GM19397 (cell line): Measurements from ENCODE around the gene STIP1.

Experiments used
- ATAC-seq: cut with Tn5 transposase; IDR thresholded peaks from one replicate; pipeline ENCODE4 v1.9.1; 2021; ENCODE audit warnings: mild to moderate bottlenecking, moderate library complexity; ENCODE audit not compliant: unreplicated experiment

The STIP1 gene

GRCh38 chr11:64248578-64248977 is 62.6 kb downstream of the STIP1 start:
- ATAC-seq = no peak

GRCh38 chr11:64249038-64249437 is 63.1 kb downstream of the STIP1 start:
- ATAC-seq = no peak

GRCh38 chr11:64249563-64250414 is 63.8 kb downstream of the STIP1 start:
- ATAC-seq = no peak

DNA sequence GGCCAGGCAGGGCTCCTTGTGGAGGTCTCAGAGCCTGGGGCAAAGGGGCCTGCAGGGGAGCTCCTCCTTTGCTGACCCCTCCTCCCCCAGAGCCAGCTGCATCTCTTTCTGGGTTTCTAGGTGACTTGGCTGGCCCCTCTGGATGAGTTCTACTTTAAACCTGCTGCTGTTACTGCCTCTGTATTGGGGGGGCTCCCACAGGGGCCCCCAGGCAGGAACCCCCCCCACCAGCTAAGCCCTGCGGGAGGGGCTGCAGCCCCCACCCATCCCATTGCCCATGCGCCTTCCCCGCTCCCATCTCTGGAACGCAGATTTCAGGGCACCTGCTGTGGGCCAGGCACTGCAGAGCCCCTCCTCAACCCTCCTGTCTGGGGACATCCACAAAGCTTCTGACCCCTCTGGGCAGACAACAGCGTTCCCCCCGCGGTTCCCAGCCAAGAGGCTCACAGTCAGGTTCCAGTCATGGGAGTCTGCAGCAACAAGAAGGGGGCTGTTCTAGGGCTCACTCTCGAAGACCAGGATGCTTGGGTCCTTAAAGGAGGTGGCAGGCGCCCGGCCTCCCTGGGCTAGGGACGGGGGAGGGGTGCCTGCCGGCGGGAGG is 64.5 kb downstream of the STIP1 start:
- ATAC-seq = no peak

- ATAC-seq = peak; percentile 43
Observed at GRCh38 chr11:64251016-64251752, 65.2 kb downstream of the STIP1 start, which contains the start of gene PLCB3. Gene PLCB3, plus strand, starts transcription at chr11:64251530. Its CDS starts 120 bp downstream, at chr11:64251650.

- no peak for ATAC-seq
Observed at GRCh38 chr11:64251753-64252002, 65.7 kb downstream of the STIP1 start.

DNA sequence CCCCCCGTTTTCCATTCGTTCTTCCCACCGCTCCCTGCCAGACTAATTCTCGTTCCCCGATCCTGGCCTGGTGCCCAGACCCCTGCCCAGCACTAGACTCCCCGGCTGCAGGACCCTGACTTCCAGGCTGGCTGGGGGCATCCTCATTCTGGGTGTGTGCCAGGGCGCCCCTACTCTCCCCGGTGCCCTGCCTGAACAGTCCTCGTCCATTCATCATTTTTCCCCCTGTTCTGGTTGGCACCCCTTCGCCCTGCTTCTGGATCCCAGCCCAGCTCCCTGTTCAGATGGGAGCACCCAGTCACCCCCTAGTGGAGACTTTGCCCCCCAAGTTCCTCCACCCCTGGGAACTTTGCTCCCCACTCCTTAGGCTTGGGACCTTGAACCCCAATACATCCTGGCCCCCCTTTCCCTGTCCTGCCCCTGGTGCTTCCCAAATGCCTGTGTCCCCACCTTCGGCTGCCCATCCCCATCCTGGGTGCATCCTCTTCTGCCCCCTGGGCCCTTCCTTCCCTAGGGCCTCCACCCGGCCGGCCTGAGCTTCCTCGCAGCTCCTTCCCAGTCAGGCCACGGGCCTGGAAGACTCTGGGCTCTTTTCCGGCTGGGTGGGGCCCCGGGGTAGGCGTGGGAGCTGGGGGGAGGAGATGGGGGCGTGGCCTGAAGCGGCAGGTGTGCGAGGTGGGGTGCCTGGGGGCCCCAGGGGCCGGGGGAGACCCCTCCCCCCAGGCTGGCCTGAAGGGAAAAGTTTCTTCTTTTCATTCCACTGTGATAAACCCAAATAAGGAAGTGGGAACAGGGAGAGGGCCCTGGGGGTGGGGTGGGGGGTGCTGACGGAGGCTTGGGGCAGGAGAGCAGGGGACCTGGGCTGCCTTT is 66.3 kb downstream of the STIP1 start:
- no peak for ATAC-seq

GRCh38 chr11:64253043-64253442 is 67.1 kb downstream of the STIP1 start:
- ATAC-seq = no peak

DNA sequence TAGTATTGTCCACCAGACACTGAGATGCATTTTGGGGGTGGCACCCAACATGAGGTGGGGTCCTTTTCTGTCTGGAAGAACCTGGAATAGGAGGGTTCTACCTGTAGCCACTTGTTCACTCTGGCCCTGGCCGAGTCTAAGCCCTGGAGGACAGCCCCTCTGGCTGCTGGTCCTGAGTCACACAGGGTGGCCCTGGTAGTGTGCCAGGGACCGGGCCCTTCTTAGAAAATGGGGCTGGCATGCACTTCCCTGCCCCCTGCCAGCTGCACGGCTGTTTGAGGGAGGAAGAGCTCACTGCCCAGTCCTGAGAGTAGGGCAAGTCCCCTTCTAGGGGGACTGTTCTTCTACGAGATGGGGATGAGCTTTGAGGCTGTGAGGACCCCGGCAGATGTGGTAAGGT is 67.5 kb downstream of the STIP1 start:
- no peak for ATAC-seq
